ENCODE measurements around the gene CDIP1. TPM values are rescaled to one million over a fixed set of nuclear protein-coding genes. Genes with fewer than 3 reads are reported as not detected.

Gene CDIP1
- total RNA-seq, 1 experiment from 2014 or later, result 49.7 TPM

DNA sequence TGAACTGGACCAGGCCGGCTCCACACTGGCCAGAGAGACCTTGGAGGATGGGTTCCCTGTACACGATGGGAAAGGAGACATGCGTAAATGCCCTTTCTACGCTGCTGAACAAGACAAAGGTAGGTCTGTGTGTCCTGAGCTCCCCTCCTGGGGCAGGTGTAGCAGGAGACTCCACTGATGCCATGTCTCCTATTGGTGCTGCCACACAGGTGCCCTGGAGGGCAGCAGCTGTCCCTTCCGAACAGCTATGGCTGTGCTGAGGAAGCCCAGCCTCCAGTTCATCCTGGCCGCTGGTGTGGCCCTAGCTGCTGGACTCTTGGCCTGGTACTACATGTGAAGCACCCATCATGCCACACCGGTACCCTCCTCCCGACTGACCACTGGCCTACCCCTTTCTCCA is 29.2 kb downstream of the CDIP1 start:
- no peak overlapping the region for H2BK120ac ChIP-seq (ENCODE audit: low read depth, low read length, poor library complexity, severe bottlenecking)
- no peak overlapping the region for H3K4ac ChIP-seq (ENCODE audit: low read depth, low read length)
- H3K27me3 ChIP-seq (ENCODE audit: insufficient read depth, low read length), result no peaks in the 10 kb centered on the region
- Mint-ChIP-seq H3K36me3 (ENCODE audit: insufficient read depth in 1 of 3, low read depth in 3 of 3) (peaks cover 16 to 55% (median 42%) of the 10 kb centered on the region in 3 experiments; a peak in 6 of 7 replicates), H3K27ac (no peak overlapping the region), H3K4me3 (no peak overlapping the region), H3K9me3 (no peaks in the 10 kb centered on the region), H3K27me3 (ENCODE audit: low read depth) (no peaks in the 10 kb centered on the region; the same call in 1 of the 2 replicates), H3K4me1 (peaks cover 9 to 13% of the 10 kb centered on the region in 2 experiments; a peak in 2 of 4 replicates)
- H2BK15ac ChIP-seq (ENCODE audit: low read depth, low read length), result no peak overlapping the region
- H3K79me1 ChIP-seq (ENCODE audit: insufficient read depth, low read depth, low read length, poor library complexity, severe bottlenecking), result no peaks in the 10 kb centered on the region
- no peaks in the 10 kb centered on the region for H3K23me2 ChIP-seq (ENCODE audit: insufficient read length, low read depth, low read length, poor library complexity, severe bottlenecking)
- no peak overlapping the region for H3K27ac ChIP-seq (ENCODE audit: insufficient read length, low read depth, low read length)
- no peaks in the 10 kb centered on the region for H3K79me2 ChIP-seq (ENCODE audit: insufficient read depth, low read length)
- H3T11ph ChIP-seq (ENCODE audit: low read length), result no peak overlapping the region
- no peak overlapping the region for H3K23ac ChIP-seq (ENCODE audit: insufficient read length, low read depth, low read length)
- no peak overlapping the region for H3K4me2 ChIP-seq (ENCODE audit: insufficient read depth, insufficient read length, low read length)
- H4K20me1 ChIP-seq (ENCODE audit: control insufficient read depth, insufficient read depth, insufficient read length), result no peaks in the 10 kb centered on the region
- H4K5ac ChIP-seq (ENCODE audit: insufficient read length, low read depth, low read length), result no peak overlapping the region
- no peak overlapping the region for H3K14ac ChIP-seq (ENCODE audit: insufficient read depth, low read length)
- no peak overlapping the region for H3K18ac ChIP-seq (ENCODE audit: insufficient read length, low read depth, low read length)
- H3K4me1 ChIP-seq (ENCODE audit: insufficient read depth, low read length), result no peaks in the 10 kb centered on the region
- DNase-seq, result no peak
- no peaks in the 10 kb centered on the region for H3K9me3 ChIP-seq (ENCODE audit: control insufficient read depth, low read depth, low read length)
- H2AK5ac ChIP-seq (ENCODE audit: insufficient read length, low read length), result no peak overlapping the region
- H2AFZ ChIP-seq (ENCODE audit: low read length), result no peak overlapping the region
- H3K56ac ChIP-seq (ENCODE audit: insufficient read length, low read depth, low read length), result no peak overlapping the region
- no peak overlapping the region for H2BK5ac ChIP-seq (ENCODE audit: insufficient read length, low read length)
- WGBS (ENCODE audit: extremely low coverage, insufficient read length, low lambda C conversion rate), result no CpG with 5 or more reads among the region's 8 CpGs
- H2BK20ac ChIP-seq (ENCODE audit: low read depth, low read length, poor library complexity, severe bottlenecking), result no peak overlapping the region
- TF ChIP-seq, protein P1, sequence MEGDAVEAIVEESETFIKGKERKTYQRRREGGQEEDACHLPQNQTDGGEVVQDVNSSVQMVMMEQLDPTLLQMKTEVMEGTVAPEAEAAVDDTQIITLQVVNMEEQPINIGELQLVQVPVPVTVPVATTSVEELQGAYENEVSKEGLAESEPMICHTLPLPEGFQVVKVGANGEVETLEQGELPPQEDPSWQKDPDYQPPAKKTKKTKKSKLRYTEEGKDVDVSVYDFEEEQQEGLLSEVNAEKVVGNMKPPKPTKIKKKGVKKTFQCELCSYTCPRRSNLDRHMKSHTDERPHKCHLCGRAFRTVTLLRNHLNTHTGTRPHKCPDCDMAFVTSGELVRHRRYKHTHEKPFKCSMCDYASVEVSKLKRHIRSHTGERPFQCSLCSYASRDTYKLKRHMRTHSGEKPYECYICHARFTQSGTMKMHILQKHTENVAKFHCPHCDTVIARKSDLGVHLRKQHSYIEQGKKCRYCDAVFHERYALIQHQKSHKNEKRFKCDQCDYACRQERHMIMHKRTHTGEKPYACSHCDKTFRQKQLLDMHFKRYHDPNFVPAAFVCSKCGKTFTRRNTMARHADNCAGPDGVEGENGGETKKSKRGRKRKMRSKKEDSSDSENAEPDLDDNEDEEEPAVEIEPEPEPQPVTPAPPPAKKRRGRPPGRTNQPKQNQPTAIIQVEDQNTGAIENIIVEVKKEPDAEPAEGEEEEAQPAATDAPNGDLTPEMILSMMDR (conservative IDR thresholded peaks at IDR 0.05), result no peak
- H3K9ac ChIP-seq (ENCODE audit: extremely low read depth, insufficient read length, low read length), result no peak overlapping the region
- H4K8ac ChIP-seq (replicated peaks; ENCODE audit: insufficient read length, low read depth, low read length), result no peak overlapping the region
- H4K91ac ChIP-seq (ENCODE audit: insufficient read length, low read depth, low read length), result no peak overlapping the region
- no peak overlapping the region for H2BK12ac ChIP-seq (ENCODE audit: insufficient read length, low read depth, low read length)
